BLaER1 treated with 17β-estradiol and CSF1 and Interleukin-3, amounts not matched to agents 10 nM and 100 nM (cell line): ENCODE data around the gene NT5DC3.
"Not testable (repeated sequence)": the region's sequence is repeated elsewhere in the genome, so short reads cannot be mapped to it uniquely, and the experiment has no call there.

Experiments
- H3K27ac ChIP-seq, 11 experiments: shearing (Covaris generic); formaldehyde crosslinking; 2 replicates each; pipeline ENCODE4 v1.8.1; 2022
- H3K27me3 ChIP-seq, 11 experiments: shearing (Covaris generic); formaldehyde crosslinking; 2 replicates each; pipeline ENCODE4 v1.8.1; 2022
- H3K36me3 ChIP-seq, 11 experiments: shearing (Covaris generic); formaldehyde crosslinking; 2 replicates each; pipeline ENCODE4 v1.8.1; 2022
- H3K4me1 ChIP-seq, 10 experiments: shearing (Covaris generic); formaldehyde crosslinking; 2 replicates each; pipeline ENCODE4 v1.8.1; 2022
- H3K4me2 ChIP-seq, 11 experiments: shearing (Covaris generic); formaldehyde crosslinking; 2 replicates each; pipeline ENCODE4 v1.8.1; 2022
- H3K4me3 ChIP-seq, 10 experiments: shearing (Covaris generic); formaldehyde crosslinking; 2 replicates each; pipeline ENCODE4 v1.8.1; 2022
- H3K9ac ChIP-seq, 11 experiments: shearing (Covaris generic); formaldehyde crosslinking; 2 replicates each; pipeline ENCODE4 v1.8.1; 2022
- H3K9me3 ChIP-seq, 11 experiments: shearing (Covaris generic); formaldehyde crosslinking; replicated peaks in 1 of 11; 2 replicates each; pipeline ENCODE4 v1.8.1; 2022
- H4K20me1 ChIP-seq, 11 experiments: shearing (Covaris generic); formaldehyde crosslinking; 2 replicates each; pipeline ENCODE4 v1.8.1; 2022
- Cebpa-rat ChIP-seq, 11 experiments: shearing (Covaris generic); IDR thresholded peaks; 2 replicates each; pipeline ENCODE4 v1.8.1; 2022

The NT5DC3 gene

GRCh38 chr12:103813949-103814348 is 27.1 kb downstream of the NT5DC3 start:
- Histone ChIP-seq H3K27me3 (no peaks in the 10 kb centered on the region), H3K9ac (no peak overlapping the region), H3K27ac (no peak overlapping the region), H3K4me1 (peaks cover 0 to 8% (median 0%) of the 10 kb centered on the region in 10 experiments; a peak in 1 of 20 replicates), H4K20me1 (peaks cover 0 to 24% (median 0%) of the 10 kb centered on the region in 11 experiments; a peak in 4 of 22 replicates), H3K4me3 (no peak overlapping the region), H3K9me3 (peaks cover 0 to 9% (median 0%) of the 10 kb centered on the region in 11 experiments; a peak in 2 of 22 replicates), H3K4me2 (no peak overlapping the region), H3K36me3 (peaks cover 0 to 63% (median 45%) of the 10 kb centered on the region in 11 experiments; a peak in 18 of 22 replicates)
- no peak for TF ChIP-seq Cebpa-rat (IDR thresholded peaks at IDR 0.05)

- Histone ChIP-seq H3K36me3 (peaks cover 0 to 68% (median 50%) of the 10 kb centered on the region in 11 experiments; a peak in 18 of 22 replicates), H3K4me2 (no peak overlapping the region), H3K27ac (no peak overlapping the region), H3K4me1 (peaks cover 0 to 8% (median 0%) of the 10 kb centered on the region in 10 experiments; a peak in 1 of 20 replicates), H4K20me1 (peaks cover 0 to 19% (median 0%) of the 10 kb centered on the region in 11 experiments; a peak in 3 of 22 replicates), H3K9me3 (peaks cover 0 to 9% (median 0%) of the 10 kb centered on the region in 11 experiments; a peak in 2 of 22 replicates), H3K9ac (no peak overlapping the region), H3K4me3 (no peak overlapping the region), H3K27me3 (no peaks in the 10 kb centered on the region)
- no peak for TF ChIP-seq Cebpa-rat (IDR thresholded peaks at IDR 0.05)
Observed at GRCh38 chr12:103813426-103813825, 27.6 kb downstream of the NT5DC3 start.

GRCh38 chr12:103812789-103813188 is 28.2 kb downstream of the NT5DC3 start:
- H3K9me3 ChIP-seq: peaks cover 0 to 9% (median 0%) of the 10 kb centered on the region in 11 experiments; a peak in 2 of 22 replicates
- no peak overlapping the region for H3K4me2 ChIP-seq
- H3K4me3 ChIP-seq: no peak overlapping the region
- H4K20me1 ChIP-seq: peaks cover 0 to 14% (median 0%) of the 10 kb centered on the region in 11 experiments; a peak in 3 of 22 replicates
- peaks cover 0 to 75% (median 55%) of the 10 kb centered on the region in 11 experiments; a peak in 18 of 22 replicates for H3K36me3 ChIP-seq
- H3K4me1 ChIP-seq: peaks cover 0 to 11% (median 0%) of the 10 kb centered on the region in 10 experiments; a peak in 5 of 20 replicates
- H3K9ac ChIP-seq: no peak overlapping the region
- no peak for TF ChIP-seq Cebpa-rat (IDR thresholded peaks at IDR 0.05)
- H3K27ac ChIP-seq: no peak overlapping the region
- no peaks in the 10 kb centered on the region for H3K27me3 ChIP-seq

DNA sequence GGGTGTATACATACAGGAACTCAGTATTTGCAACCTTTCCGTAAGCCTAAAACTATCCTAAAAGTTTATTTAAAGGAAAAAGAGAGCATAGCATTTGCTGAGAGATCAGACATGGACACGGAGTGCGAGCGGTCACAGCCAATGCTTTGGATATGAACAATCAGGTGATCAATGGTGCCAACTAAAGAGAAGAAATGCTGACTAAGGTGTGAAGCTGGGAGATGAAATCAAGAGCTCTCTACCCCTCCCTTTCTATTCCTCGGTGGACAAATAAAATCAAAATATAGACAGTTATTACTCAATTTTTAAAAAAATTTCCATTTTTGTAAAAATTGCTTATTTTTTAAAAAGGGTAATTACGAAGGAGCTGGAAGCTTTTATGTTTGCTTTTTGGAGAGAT is 29.2 kb downstream of the NT5DC3 start:
- Histone ChIP-seq H4K20me1 (peaks cover 0 to 18% (median 0%) of the 10 kb centered on the region in 11 experiments; a peak in 4 of 22 replicates), H3K4me3 (no peak overlapping the region), H3K27me3 (no peaks in the 10 kb centered on the region), H3K36me3 (peaks cover 0 to 85% (median 64%) of the 10 kb centered on the region in 11 experiments; a peak in 18 of 22 replicates), H3K9me3 (peaks cover 0 to 9% (median 0%) of the 10 kb centered on the region in 11 experiments; a peak in 2 of 22 replicates), H3K27ac (no peak overlapping the region), H3K9ac (no peak overlapping the region), H3K4me1 (peaks cover 0 to 21% (median 4%) of the 10 kb centered on the region in 10 experiments; a peak in 11 of 20 replicates), H3K4me2 (no peak overlapping the region)
- TF ChIP-seq Cebpa-rat (IDR thresholded peaks at IDR 0.05): no peak

DNA sequence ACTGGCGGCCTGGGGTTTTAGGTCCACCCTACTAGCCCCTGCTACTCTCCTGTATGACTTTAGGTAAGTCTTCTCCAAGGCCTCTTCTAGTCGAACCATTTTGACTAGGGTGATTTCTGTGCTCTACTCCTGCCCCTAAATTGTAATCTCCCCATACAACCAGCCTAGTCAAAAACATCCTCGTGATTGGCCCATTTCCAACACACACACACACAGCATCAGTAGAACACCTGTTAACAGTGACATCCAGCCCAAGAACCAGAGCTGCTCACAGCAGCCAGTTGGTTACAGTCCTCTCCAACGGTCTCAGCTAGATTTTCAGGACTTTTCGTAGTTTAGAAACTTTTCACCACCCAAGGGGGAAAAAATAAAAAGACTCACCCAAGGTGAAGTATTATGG is 30.9 kb downstream of the NT5DC3 start:
- peaks cover 0 to 11% (median 0%) of the 10 kb centered on the region in 11 experiments; a peak in 3 of 22 replicates for H4K20me1 ChIP-seq
- peaks cover 0 to 90% (median 61%) of the 10 kb centered on the region in 11 experiments; a peak in 18 of 22 replicates for H3K36me3 ChIP-seq
- H3K27ac ChIP-seq: no peak overlapping the region
- no peaks in the 10 kb centered on the region for H3K27me3 ChIP-seq
- H3K9ac ChIP-seq: no peak overlapping the region
- H3K4me1 ChIP-seq: peaks cover 0 to 38% (median 12%) of the 10 kb centered on the region in 10 experiments; a peak in 11 of 20 replicates
- peaks cover 0 to 9% (median 0%) of the 10 kb centered on the region in 11 experiments; a peak in 2 of 22 replicates for H3K9me3 ChIP-seq
- no peak overlapping the region for H3K4me3 ChIP-seq
- H3K4me2 ChIP-seq: no peak overlapping the region
- no peak for TF ChIP-seq Cebpa-rat (IDR thresholded peaks at IDR 0.05)

DNA sequence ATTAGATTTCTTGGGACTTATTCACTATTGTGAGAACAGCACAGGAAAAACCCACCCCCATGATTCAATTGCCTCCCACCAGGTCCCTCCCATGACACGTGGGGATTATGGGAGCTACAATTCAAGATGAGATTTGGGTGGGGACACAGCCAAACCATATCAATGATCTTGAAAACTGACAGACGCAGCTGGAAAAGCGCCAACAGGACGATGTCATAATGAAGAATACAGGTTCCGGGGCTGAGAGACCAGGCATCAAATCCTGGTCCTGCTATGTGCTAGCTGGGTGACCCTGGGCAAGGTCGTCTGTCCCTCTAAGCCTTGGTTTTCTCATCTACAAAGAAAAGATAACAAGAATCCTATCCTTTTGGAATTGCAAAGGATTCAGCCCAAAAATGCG is 31.4 kb downstream of the NT5DC3 start:
- H3K27ac ChIP-seq, H3K4me2 ChIP-seq: not testable (repeated sequence)

GRCh38 chr12:103809154-103809553 is 31.9 kb downstream of the NT5DC3 start:
- Histone ChIP-seq H3K9ac (no peak overlapping the region), H3K27ac (no peak overlapping the region), H3K36me3 (peaks cover 0 to 84% (median 58%) of the 10 kb centered on the region in 11 experiments; a peak in 18 of 22 replicates), H3K4me2 (no peak overlapping the region), H3K9me3 (peaks cover 0 to 9% (median 0%) of the 10 kb centered on the region in 11 experiments; a peak in 2 of 22 replicates), H3K4me1 (peaks cover 0 to 44% (median 13%) of the 10 kb centered on the region in 10 experiments; a peak in 11 of 20 replicates), H3K4me3 (no peak overlapping the region), H3K27me3 (no peaks in the 10 kb centered on the region), H4K20me1 (peaks cover 0 to 11% (median 0%) of the 10 kb centered on the region in 11 experiments; a peak in 1 of 22 replicates)
- TF ChIP-seq Cebpa-rat (IDR thresholded peaks at IDR 0.05): no peak

More for the DNA sequence above, 31.4 kb downstream of the NT5DC3 start:
- H3K9me3 ChIP-seq, H3K9ac ChIP-seq, H3K27me3 ChIP-seq, H3K4me3 ChIP-seq: not testable (repeated sequence)
- peaks cover 0 to 11% (median 0%) of the 10 kb centered on the region in 11 experiments; a peak in 1 of 22 replicates for H4K20me1 ChIP-seq
- H3K36me3 ChIP-seq: peaks cover 0 to 87% (median 61%) of the 10 kb centered on the region in 11 experiments; a peak in 18 of 22 replicates
- peaks cover 0 to 43% (median 13%) of the 10 kb centered on the region in 10 experiments; a peak in 11 of 20 replicates for H3K4me1 ChIP-seq

GRCh38 chr12:103808239-103808880 is 32.7 kb downstream of the NT5DC3 start:
- Histone ChIP-seq H3K4me2 (no peak overlapping the region), H3K4me1 (peaks cover 0 to 42% (median 13%) of the 10 kb centered on the region in 10 experiments; a peak in 11 of 20 replicates), H3K9me3 (peaks cover 0 to 9% (median 0%) of the 10 kb centered on the region in 11 experiments; a peak in 2 of 22 replicates), H3K27ac (no peak overlapping the region), H3K4me3 (no peak overlapping the region), H3K27me3 (no peaks in the 10 kb centered on the region), H4K20me1 (peaks cover 0 to 11% (median 0%) of the 10 kb centered on the region in 11 experiments; a peak in 1 of 22 replicates), H3K9ac (no peak overlapping the region), H3K36me3 (peaks cover 0 to 84% (median 53%) of the 10 kb centered on the region in 11 experiments; a peak in 18 of 22 replicates)
- no peak for TF ChIP-seq Cebpa-rat (IDR thresholded peaks at IDR 0.05)
